Stimulated activated naive B cell treated with anti-CD40 and anti-IgM and Interleukin-4, amounts not matched to agents 10 μg/mL and 1 μg/mL and 100 μg/mL, for 72 hours (primary cell): ENCODE measurements around the gene SMC3.

ENCODE experiments used
- ATAC-seq, 2 donors: fragments of 150-1000 bp; cut with Tn5 transposase; replicated peaks; 2 replicates each; pipeline ENCODE4 v1.10.0; 2021; ENCODE audit warnings: moderate library complexity in 1 of 2
- DNase-seq: peaks from one replicate; pipeline ENCODE4 v3.0.0; 2021
- H3K27ac Mint-ChIP-seq: one replicate; pipeline ENCODE4 v1.8.0; 2022; ENCODE audit warnings: mild to moderate bottlenecking, mixed read lengths
- H3K27me3 Mint-ChIP-seq, 2 donors: one replicate each; pipeline ENCODE4 v1.8.0; 2022; ENCODE audit warnings: mixed read lengths in 2 of 2
- H3K36me3 Mint-ChIP-seq, 2 donors: one replicate each; pipeline ENCODE4 v1.8.0; 2022; ENCODE audit warnings: mixed read lengths in 2 of 2, mild to moderate bottlenecking in 1 of 2
- H3K4me1 Mint-ChIP-seq, 2 donors: one replicate each; pipeline ENCODE4 v1.8.0; 2022; ENCODE audit warnings: mixed read lengths in 2 of 2, mild to moderate bottlenecking in 1 of 2
- H3K4me3 Mint-ChIP-seq, 2 donors: one replicate each; pipeline ENCODE4 v1.8.0; 2022; ENCODE audit warnings: mild to moderate bottlenecking in 2 of 2, mixed read lengths in 2 of 2, moderate library complexity in 1 of 2
- H3K9me3 Mint-ChIP-seq, 2 donors: one replicate each; pipeline ENCODE4 v1.8.0; 2022; ENCODE audit warnings: mixed read lengths in 2 of 2, mild to moderate bottlenecking in 1 of 2

SMC3 gene

DNA sequence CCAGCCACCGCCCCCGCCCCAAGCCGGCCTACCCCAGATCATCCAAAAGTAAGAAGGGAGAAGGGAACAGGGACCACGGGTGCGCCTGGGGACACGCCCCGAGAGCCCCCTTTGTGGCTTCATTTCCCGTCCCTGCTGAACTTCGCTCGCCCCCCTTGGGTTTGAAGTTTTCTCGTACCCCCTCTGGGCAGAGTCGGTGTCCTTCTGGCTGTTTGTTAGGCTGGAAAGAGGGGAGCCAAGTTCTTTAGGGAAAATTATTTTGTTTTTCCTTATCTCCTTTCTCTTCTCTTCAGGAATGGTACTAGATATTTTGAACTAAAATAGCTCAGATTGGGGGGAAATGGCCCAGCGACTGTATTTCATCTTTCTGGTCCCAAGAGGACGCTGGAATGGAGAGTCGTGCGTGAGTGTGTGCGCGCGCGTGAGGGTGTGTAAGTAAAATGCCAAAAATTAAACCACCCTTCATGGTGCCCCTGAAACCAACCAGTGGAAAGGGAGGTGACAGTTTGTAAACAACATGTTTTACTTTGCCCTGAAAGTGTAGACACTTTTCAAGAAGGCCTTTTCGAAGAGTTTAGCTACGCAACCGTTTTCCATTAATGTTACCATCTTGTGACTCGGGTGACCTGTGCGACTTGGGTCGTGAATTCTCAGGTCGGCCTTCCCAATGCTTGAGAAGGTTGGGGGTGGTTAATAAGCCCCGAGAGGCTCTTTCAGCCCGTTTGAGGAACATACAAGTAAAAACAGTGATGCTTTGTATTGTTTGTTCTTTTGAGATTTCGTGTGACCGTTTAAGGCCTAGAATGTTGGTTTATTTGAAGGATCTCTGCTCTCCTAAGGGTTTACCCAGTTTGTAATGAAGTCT lies 77.3 kb downstream of the SMC3 start:
- H3K4me3 Mint-ChIP-seq: peak overlapping the region; percentile 69 to 79
- peaks cover 22 to 33% of the 10 kb centered on the region in 2 donors for H3K4me1 Mint-ChIP-seq
- peaks cover 0 to 2% of the 10 kb centered on the region in 2 donors for H3K36me3 Mint-ChIP-seq
- DNase-seq (no peak), ATAC-seq (no peak)
- no peaks in the 10 kb centered on the region for H3K9me3 Mint-ChIP-seq
- H3K27ac Mint-ChIP-seq: no peak overlapping the region
- peaks cover 39 to 41% of the 10 kb centered on the region in 2 donors for H3K27me3 Mint-ChIP-seq

DNA sequence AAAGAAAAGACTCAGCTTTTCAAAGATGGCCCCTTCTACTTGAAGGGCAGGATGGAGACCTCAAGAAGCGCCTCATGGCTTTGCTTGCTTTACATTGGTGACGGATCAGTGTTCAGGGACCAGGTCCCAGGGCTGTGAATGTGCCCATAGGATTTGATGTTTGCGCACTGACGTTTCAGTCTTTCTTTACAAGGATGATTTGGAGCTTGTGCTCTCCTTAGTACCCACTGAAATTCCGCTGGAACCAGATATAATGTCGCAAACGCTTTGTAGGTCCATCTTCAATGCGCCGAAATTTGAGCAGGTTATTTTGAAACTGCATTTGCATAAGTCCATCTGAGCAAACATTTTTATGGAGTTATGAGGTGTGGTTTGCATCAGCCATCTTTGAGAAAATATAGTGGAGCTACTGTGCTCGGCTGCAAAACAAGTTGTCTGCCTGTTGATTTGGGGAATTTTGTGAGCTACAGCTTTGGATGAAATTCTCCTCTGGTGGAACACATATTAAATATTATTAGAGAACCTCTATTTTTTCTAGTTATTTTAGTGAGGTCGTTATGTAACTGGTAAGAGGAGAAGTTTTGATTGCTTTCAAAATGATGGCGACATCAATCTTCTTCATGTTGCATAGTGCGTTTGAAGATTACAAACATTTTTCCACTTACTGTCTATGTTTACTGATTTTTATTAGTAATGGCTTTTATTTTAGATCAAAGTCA lies 79.1 kb downstream of the SMC3 start:
- DNase-seq (no peak), ATAC-seq (no peak)
- Mint-ChIP-seq H3K4me3 (no peak overlapping the region), H3K9me3 (no peaks in the 10 kb centered on the region), H3K36me3 (peaks cover 0 to 2% of the 10 kb centered on the region in 2 donors), H3K27ac (no peak overlapping the region), H3K4me1 (peaks cover 28 to 44% of the 10 kb centered on the region in 2 donors), H3K27me3 (peaks cover 30 to 32% of the 10 kb centered on the region in 2 donors)

DNA sequence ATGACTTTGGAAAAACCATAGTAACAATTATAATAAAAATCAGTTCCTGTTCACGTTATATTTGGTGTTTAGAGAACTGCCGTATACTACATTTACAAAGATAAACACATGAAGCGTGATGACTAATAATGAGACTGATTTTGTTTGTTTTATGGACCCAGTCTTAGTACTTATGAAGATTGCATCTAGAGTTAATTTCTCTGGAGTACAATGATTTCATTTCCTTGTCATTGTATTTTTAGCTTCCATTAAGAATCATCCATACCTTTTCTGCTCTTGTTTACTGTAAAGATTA lies 79.6 kb downstream of the SMC3 start:
- DNase-seq (no peak), ATAC-seq (no peak)
- no peaks in the 10 kb centered on the region for H3K9me3 Mint-ChIP-seq
- H3K4me3 Mint-ChIP-seq: no peak overlapping the region
- peaks cover 30 to 48% of the 10 kb centered on the region in 2 donors for H3K4me1 Mint-ChIP-seq
- H3K27me3 Mint-ChIP-seq: peaks cover 26 to 30% of the 10 kb centered on the region in 2 donors
- no peak overlapping the region for H3K27ac Mint-ChIP-seq
- peaks cover 0 to 2% of the 10 kb centered on the region in 2 donors for H3K36me3 Mint-ChIP-seq

DNA sequence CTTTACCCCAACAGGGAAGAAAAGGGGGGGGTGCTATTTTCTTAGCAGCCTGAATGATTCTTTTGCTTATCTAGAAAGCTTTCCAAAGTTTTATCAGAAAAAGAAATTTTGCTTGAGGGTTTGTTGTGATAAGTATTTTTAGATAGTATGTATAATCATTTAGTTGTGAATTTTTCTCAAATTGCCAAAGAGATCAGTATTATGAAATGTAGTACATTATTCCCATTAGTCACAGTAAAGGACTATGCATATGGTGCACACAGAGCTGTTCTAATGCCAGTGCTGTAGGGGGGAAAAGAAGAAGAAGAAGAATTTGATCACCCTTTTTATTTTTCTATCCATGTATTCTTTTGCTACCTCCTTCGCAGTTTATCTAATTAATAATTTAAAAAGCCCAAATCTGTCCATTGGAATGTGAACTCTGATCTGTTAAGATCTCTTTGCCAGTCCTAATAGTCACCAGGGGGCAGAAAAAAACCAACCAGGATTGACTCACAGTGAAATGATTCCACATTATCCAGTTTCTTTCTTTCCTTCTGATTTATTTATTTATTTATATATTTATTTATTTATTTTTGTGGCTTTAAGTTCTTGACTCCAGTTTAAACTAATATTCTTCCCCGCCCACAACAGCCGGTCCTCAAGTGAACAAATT lies 81.3 kb downstream of the SMC3 start:
- no peak for ATAC-seq
- no peak for DNase-seq
- Mint-ChIP-seq H3K27ac (no peak overlapping the region), H3K36me3 (no peaks in the 10 kb centered on the region), H3K27me3 (peaks cover 10 to 21% of the 10 kb centered on the region in 2 donors), H3K9me3 (no peaks in the 10 kb centered on the region), H3K4me1 (peaks cover 21 to 34% of the 10 kb centered on the region in 2 donors), H3K4me3 (no peak overlapping the region)

DNA sequence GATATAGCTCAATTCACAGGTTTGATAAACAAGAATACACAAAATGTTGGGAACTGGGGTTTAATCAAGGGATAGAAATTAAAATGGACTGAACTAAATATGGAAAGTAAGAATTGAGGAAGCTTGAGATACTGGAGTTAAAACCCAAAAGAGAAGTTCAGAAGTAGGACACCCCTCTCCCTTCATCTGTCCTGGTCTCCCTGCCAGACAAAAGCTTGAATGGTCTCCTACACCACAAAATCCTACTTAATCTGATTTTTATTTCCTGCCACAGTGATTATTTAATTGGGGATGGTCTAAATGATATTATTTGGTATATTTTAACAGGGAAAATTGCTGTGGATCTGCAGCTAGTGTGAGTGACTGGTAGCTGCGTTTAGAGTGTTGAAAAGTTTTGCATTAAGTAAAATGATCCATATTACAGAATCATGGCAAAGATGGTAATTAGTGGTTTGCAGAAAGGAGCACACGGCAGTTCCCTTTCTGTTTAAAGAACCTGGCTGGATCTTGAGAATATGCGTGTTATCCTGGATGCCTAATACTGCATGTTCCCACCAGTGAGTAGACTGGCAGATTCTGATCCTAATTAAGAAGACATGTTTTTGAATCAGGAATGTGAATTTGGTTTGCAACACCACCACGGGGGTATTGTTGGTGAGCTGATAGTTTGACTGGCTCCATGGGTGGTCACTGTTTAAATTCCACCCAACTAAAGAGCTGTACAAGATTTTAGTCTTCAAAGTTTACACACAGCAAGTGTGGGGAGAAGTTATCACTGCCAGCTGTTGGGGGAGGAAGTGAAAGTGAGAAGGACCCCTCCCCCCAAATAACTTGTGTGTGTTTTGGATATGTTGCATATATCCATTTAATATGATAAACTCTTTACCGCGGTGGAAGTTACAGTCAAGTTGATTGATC lies 82.1 kb downstream of the SMC3 start:
- Mint-ChIP-seq H3K27me3 (peaks cover 8 to 21% of the 10 kb centered on the region in 2 donors), H3K27ac (no peak overlapping the region), H3K4me1 (peaks cover 21 to 33% of the 10 kb centered on the region in 2 donors), H3K4me3 (no peak overlapping the region), H3K9me3 (no peaks in the 10 kb centered on the region), H3K36me3 (no peaks in the 10 kb centered on the region)
- ATAC-seq (peak in 1 of 2 donors; percentile 50), DNase-seq (no peak)

DNA sequence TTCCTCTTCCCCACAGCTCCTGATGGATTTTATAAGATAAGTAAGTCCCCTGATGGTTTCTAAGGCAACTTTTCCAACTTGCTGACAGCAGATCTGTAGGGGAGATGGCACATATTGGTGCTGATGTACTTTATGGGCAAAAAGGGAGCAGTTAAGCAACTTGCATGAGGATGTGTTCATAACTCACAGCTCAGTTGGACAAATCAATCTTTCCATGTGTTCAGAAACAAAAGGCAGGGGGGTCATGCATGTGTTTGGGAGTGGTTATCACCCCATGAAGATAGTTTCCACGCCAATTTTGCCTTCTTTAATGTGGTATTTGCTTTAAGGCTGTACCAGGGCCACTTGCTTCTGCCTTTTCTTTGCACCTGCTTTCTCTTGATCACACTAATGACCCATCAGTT lies 82.8 kb downstream of the SMC3 start:
- DNase-seq (no peak), ATAC-seq (peak; percentile 61 to 79)
- H3K36me3 Mint-ChIP-seq: no peaks in the 10 kb centered on the region
- no peak overlapping the region for H3K27ac Mint-ChIP-seq
- peaks cover 4 to 17% of the 10 kb centered on the region in 2 donors for H3K27me3 Mint-ChIP-seq
- H3K4me3 Mint-ChIP-seq: no peak overlapping the region
- peaks cover 17 to 27% of the 10 kb centered on the region in 2 donors for H3K4me1 Mint-ChIP-seq
- no peaks in the 10 kb centered on the region for H3K9me3 Mint-ChIP-seq

DNA sequence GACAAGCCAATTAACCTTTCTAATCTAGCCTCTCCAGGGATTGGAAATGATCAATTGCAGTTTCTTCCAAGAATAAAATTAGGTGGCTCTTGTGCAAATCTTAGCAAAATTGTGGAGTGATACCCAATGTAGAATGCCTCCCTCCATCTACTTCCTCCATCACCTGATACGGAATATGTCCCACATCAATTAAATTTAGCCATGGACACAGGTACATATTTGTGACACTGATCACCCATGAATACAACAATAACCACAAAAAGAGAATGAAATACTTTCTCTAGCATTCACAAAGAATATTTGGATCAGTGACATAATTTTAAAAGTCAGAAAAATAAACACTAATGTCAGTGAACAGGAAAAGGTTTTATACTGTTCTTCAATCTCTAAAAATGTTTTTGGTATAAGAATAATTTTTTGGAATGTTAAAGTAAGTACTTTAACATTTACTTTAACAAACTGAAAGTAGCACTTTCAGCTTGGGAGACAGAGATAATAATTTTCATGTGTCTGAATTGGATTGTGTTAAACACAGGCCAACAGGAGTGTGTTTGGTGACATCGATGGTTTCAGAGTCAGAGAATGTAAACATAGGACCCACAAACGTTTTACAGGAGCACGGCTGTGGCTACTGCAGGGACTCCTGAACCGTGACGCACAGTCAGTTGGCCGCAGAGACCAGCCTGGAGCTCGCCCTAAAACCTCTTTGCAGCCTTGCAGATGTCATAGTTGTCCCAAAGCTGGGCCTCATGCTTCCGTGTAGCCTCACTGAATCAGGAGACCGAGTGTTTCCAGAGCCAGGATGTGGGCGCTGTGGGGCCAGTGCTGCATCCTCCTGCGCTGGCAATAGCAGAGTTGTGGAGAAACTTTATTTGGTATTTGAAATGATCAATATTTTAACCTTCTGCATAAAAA lies 83.8 kb downstream of the SMC3 start:
- H3K9me3 Mint-ChIP-seq: no peaks in the 10 kb centered on the region
- ATAC-seq (peak; percentile 57 to 68), DNase-seq (no peak)
- peaks cover 17 to 27% of the 10 kb centered on the region in 2 donors for H3K4me1 Mint-ChIP-seq
- peaks cover 4 to 20% of the 10 kb centered on the region in 2 donors for H3K27me3 Mint-ChIP-seq
- no peak overlapping the region for H3K27ac Mint-ChIP-seq
- peak overlapping the region in 1 of 2 donors; percentile 30 for H3K4me3 Mint-ChIP-seq
- no peaks in the 10 kb centered on the region for H3K36me3 Mint-ChIP-seq

DNA sequence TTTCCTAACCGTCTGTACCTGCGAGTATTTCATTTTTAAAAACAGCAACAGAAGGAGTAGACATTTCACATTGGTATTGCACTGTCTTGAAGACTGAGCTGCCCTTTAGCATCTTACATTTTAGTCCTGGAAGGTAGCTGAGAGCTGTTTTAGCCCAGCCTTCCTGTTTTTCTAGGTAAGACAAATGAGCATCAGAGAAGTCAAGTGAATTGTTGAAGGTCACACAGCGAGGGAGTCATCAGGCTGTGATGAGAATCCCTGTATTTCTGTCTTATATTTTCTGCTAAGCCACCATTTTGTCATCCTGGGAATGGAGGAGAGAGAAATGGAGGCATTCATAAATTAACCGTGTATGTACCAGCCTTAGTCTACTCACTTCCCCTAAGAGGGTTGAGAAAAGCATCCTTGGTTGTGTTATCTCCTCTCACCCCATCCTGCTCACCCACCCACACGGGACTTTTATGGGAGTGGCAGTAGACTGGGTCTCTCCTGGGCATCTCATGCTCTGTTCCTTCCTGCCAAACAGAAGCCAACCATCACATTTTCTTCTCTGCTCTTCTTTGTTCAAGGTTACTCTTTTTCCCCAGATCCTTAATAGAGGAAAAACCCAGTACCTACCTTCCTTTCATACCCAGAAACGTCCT lies 85.1 kb downstream of the SMC3 start:
- DNase-seq: no peak
- peaks cover 17 to 27% of the 10 kb centered on the region in 2 donors for H3K4me1 Mint-ChIP-seq
- ATAC-seq: no peak
- H3K9me3 Mint-ChIP-seq: no peaks in the 10 kb centered on the region
- no peak overlapping the region for H3K4me3 Mint-ChIP-seq
- H3K27ac Mint-ChIP-seq: no peak overlapping the region
- H3K27me3 Mint-ChIP-seq: peaks cover 4 to 25% of the 10 kb centered on the region in 2 donors
- no peaks in the 10 kb centered on the region for H3K36me3 Mint-ChIP-seq
